GM19099 (cell line): ENCODE data around the gene HIPK4.

Source experiments
- POLR2A ChIP-seq: IDR thresholded peaks from 3 replicates; pipeline ENCODE4 v1.6.1; 2011; ENCODE audit warnings: low read depth; ENCODE audit not compliant: insufficient read length; ENCODE audit errors: extremely low read depth

The HIPK4 gene

GRCh38 chr19:40337107-40337506 is 52.9 kb downstream of the HIPK4 start:
- TF ChIP-seq POLR2A: no peak

DNA sequence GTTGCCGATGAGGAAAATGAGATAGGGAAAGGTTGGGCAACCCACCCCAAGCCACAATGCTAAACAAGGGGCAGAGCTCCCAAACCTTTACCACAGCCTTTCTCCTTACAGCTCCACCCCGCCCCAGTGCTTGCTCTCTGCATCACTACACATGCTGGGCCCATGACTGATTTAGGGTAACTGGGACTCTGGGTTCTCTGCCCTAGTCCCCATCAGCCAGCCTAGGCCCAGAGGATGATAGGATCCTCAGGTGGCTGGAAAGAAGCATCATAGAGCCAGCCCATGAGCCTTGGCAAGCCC is 53.4 kb downstream of the HIPK4 start:
- TF ChIP-seq POLR2A: no peak

GRCh38 chr19:40335855-40336600 is 54.0 kb downstream of the HIPK4 start:
- TF ChIP-seq POLR2A: no peak

GRCh38 chr19:40335101-40335500 is 54.9 kb downstream of the HIPK4 start:
- TF ChIP-seq POLR2A: no peak

- TF ChIP-seq POLR2A: no peak
These were observed 57.3 kb downstream of the HIPK4 start for GRCh38 chr19:40332669-40333068.

GRCh38 chr19:40331052-40331451 is 58.9 kb downstream of the HIPK4 start:
- TF ChIP-seq POLR2A: no peak
